Daoy (cell line): Measurements from ENCODE around the gene EIF4E2. TPM values are rescaled to one million over a fixed set of nuclear protein-coding genes. Genes with fewer than 3 reads are reported as not detected.
"Not testable (repeated sequence)": the region's sequence is repeated elsewhere in the genome, so short reads cannot be mapped to it uniquely, and the experiment has no call there.

Experiments
- DNase-seq: peaks from one replicate; pipeline ENCODE4 v3.0.0-alpha.2; 2015; ENCODE audit warnings: low read depth
- total RNA-seq: library from RNA; depleted of rRNA; stranded (reverse); fragments of >200 nt; shearing (Covaris generic); gene quantifications from 2 replicates; pipeline ENCODE4 v1.2.3, GENCODE V29; 2014

EIF4E2 gene
- total RNA-seq, 1 experiment from 2014 or later = 80.5 TPM

DNA sequence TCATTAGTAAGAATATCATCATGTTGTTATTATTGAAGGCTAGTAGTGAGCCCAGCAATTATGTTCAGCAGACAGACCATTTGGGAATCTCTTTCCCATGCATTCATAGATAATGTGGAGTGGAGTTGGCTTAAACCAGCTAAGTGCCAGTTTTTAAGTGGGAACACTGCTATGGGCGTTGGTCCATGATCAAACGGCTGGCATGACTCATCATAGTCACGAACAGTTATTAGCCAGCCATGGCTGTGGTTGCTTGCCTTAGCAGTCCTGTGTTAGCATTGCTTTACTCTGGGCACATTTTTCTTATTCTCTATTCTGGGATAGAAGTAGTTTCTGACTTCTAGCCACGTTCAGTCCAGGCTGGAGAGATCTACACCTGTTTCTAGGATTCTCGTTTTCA, 17.7 kb downstream of the EIF4E2 start:
- peak; percentile 90 for DNase-seq

DNA sequence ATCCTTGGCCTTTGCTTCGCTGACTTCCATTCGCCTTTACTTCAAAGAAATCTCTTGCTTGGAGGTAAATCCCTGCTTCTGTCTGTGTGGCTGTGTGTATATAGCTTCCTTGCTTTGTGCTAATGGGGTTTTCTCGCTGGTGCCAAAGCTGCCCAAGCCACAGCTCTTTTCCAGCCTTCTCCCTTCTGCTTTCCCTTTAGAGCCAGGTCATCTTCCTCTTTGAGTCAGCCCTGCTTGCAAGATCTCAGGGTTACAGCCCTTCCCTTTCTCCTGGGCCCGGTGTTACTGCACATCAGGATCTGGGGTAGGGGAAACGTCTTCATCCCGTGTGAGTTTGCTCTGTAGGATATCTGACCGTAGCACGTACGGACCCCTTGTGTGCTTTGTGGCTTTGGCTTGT, 19.1 kb downstream of the EIF4E2 start:
- no peak for DNase-seq

DNA sequence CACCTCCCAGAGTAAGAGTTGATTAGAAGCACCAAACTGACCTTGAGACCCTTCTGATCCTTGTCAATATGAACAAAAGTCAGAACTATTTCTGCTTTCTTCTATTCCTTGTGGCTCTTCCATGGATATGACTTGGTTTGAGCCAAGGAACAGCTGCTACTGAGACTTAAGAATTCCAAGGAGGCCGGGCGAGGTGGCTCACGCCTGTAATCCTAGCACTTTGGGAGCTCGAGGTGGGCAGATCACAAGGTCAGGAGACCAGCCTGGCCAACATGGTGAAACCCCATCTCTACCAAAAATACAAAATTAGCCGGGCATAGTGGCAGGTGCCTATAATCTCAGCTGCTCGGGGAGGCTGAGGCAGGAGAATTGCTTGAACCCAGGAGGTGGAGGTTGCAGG, 20.0 kb downstream of the EIF4E2 start:
- DNase-seq = not testable (repeated sequence)

DNA sequence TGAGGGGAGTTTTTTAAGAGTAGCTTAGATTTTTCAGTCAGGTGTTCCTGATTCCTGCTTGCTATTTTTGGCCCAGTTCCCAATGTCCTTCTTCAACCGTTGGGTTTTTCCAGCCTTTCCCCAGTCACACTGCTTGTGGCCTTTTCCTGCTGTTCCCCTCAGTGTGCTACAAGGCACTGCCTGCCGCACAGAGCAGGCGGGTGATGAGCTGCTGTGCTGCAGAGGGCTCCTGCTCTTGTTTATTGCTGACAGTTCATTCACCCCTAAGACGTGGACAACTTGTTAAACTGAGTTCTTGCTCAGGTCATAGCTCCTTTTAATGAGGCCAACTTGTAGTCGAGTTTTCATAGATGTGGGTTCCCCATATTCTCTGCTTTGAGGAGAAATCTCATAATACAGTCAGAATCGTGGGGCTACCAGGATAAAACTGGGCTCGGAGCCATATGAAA, 20.6 kb downstream of the EIF4E2 start:
- peak; percentile 48 for DNase-seq

DNA sequence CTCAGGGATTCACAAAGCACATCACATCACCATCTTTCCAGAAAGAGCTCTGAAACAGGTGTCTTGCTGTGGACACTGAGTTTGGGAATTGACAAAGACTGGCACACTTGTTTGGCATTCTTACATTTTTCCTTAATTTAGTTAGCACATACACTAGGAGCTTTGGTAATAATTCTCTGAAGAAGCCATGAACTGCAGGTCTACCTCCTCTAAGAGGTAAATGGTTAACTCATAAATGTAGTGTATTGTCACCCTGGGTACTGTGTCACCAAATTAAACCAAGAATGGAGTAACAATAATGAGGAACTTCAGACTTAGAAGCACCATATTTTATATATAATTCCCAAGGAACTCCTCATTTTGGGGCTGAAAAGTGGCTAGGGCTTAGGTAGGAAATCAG, 22.6 kb downstream of the EIF4E2 start:
- no peak for DNase-seq

DNA sequence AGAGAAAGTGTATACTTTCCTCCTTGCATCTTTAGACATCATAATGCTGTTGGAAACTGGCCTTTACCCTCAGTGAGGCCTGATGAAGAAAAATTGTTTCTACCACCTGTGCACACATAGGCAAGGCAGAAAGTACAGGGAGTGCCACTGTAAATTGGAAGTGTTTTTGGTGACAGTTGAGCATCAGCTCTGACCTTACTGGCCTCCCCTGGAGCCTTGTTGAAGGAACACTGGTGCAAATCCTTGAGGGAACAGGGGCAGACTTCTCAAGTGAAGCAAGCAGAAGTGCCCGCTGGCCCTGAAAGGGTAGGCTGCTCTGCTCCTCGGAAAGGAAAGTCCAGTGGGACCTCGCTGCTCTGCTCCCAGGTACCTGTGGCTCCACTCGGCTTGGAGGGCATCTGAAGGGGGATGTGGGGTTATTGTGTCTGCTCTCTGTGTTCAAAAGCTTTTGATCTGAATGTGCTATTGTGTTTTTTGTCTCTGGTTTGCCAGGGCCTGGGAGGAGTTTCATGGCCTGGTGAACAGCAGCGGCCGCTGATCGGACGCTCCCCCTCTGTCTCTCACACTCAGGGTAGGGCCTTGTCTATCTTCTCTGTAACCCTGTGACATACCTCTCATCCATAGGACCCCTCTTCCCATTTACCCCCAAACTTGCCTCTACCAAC, 23.4 kb downstream of the EIF4E2 start:
- no peak for DNase-seq

DNA sequence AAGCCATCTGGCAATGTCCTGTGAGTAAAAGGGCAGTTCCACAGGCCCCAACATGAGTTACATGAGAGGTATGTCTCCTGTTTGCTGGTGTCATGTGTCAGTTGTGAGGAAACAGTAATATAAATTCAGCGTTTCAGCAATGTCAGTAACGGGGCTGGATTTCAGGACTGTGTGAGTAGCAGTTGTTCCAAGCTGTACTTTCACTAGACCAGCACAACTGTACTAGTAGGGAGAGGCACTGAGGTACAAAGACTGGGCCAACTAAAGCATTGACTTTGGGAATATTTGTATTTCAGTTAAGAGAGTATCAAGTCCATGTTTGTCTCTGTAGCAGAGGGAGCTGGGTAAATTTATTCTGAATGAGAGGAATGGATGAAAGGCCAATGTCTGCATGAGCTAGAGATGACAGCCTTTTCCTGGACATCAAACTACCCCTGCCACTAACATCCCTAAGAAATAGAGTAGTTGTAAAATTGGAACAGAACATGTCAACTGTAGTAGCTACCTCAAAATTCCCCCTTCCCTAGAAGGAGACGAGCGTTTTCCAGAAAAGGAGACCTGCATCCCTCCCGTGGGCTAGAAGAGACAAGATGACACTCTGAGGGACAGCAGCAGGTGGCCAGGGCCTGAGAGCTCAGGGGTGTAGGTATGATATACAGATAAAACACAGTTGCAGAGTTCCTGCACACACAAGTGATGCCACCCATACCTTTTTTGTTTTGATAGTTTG, 24.4 kb downstream of the EIF4E2 start:
- DNase-seq = no peak

DNA sequence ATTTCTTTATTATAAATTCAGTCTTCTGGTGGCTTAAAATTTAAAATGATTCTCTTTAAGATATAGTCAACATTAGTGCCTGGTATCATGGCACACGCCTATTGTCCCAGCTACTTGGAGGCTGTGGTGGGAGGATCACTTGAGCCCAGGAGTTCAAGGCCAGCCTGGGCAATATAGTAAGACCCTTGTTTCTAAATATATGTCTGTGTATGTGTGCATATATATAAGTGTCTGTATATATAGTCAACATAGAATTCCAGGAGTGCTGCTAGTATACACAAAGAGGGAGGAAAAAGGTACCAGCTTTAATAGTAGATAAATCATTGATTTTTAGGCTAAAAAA, 24.9 kb downstream of the EIF4E2 start:
- DNase-seq = no peak

DNA sequence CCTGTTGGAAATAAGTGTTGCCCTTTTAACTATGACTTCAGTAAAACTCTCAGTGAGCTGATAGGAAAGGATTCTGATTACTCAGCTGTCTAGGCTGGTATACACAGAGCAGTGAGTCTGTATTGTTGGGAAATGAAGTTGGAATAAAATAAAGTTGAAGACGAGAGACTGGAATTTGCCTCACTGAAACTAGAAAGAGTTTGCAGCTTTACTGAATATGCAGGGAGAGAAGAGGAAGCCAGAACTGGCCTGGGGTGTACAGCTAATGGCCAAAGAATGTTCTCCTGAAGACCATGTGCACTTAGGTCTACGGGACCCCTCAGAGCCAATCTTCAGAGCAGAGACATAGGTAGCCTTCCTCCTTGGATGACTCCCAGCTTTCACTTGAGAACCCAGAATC, 26.5 kb downstream of the EIF4E2 start:
- DNase-seq = no peak

DNA sequence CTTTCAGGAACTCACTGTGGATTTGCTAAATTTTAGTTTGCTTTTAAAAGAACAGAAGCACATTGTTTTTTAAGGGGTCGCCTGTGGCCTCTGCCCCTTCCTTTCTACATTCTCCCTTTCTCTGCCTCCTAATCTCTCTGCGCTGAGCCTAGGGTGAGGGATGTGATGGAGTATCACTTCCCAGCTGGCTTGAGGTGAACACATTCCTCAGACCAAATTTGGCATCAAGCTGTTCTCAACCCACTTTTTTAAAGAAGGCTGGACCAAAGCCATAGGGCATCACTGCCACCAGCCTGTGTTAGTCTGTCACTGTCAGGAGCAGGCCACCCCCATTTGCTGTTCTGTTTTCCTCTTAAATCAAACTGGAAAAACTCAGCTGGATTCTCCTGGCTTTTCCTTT, 27.4 kb downstream of the EIF4E2 start:
- no peak for DNase-seq

DNA sequence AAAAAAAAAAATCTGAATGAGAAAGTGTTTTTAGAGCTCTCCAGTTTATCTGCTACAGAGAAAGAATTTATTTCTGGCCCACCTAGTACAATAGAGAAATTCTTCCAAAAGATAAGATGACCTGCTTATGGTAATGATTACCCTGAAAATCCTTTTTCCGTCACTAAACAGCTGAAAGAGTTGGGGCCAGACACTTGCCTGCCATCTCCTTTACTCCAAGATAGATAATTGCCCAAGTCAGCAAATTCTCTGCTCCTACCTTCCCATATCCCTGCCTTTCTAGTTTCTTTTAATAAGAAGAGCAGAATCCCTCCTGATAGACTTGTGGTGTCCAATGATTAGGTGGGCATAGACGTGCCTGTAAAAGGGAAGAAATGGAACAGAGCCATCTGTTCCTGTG, 28.1 kb downstream of the EIF4E2 start:
- no peak for DNase-seq

DNA sequence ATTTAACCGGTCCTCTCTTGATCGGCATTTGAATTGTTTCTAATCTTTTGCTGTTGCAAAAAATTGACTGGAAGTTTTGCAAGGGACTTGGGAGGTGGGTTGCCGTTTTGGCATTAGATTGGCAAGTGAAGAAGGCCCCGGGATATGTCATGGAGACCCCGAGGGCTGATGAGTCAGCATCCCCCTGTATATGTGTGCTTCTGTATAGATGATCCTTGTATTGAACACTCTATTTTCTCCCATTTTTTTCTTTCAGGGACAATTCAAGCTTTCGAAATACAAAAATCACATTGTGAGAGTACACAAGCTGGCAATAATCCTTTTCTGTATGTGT, 30.1 kb downstream of the EIF4E2 start:
- no peak for DNase-seq

DNA sequence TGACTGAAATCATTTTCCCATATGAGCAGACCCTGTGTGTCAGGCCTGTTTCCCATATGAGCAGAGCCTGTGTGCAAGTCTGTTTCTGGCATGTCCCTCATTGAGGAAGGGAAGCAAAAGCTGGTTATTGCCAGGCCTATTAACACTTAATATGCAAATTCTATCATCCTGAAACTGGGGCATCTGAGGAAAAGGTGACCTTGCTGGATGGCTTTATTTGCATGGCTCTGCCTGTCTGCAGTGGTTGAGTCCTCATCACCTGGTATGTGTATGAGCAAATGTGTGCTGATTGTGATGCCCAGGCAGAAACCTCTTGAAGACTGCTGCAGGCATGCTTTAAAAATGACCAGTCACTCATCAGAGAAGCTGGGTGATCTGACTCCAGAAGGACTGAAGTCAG, 31.2 kb downstream of the EIF4E2 start:
- DNase-seq = no peak

DNA sequence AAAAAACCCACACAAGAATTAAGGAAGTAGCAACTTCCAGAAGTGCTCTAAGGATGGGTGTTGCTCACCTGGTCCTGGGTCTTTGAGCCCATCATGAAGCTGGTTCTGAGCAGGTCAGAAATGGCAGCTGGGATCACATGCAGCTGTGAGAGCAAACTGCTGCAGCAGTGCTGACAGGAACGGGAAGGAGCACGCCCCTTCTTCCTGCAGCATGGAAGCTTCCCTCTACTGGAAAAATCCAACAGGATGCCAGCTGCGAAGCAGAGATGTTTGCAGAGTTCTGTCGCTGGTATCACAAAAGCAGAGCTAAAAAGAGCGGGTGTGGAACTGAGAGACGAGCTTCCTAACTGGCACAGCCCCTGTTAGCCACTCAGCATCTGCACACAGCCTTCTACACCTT, 33.7 kb downstream of the EIF4E2 start:
- DNase-seq = no peak

DNA sequence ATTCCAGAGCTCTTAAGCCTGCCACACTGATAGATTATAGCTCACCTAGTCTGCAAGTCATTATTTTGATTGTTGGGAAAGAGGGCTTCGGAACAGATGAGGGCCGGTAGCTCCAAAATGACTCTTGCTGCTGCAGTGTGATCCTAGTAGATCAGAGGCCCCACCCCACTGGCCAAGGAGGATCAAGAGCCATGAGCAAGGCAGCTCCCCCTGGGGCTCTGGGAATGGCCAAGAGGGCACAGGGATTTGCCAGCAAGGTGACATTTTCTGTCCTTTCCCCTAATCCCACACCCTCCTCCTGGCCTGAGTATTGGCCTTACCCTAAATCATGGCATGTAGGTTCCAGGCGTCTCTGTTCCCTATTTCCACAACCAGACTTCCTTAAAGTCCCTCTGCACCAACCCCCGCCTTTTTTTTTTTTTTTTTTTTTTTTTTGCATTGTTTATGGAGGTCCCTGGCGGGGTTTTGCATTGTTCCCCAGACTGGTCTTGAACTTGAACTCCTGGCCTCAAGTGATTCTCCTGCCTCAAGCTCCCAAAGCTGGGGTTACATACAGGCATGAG, 36.5 kb downstream of the EIF4E2 start:
- no peak for DNase-seq

DNA sequence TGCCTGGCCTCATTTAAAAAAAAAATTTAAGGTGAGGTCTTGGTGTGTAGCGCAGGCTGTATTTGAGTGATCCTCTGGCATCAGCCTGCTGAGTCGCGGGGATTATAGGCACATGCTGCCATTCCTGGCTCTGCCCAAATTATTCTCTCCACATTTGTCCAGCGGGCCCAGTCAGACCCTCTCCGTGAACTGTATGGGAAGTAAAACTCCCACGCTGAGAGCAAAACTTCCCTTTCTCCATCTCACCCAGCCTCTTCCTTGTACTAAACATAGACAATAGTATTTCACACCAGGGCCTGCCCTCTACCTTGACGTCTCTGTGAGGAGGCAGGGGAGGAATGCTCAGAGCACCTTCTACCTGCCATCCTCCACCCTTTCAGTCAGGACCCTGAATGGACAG, 37.0 kb downstream of the EIF4E2 start:
- no peak for DNase-seq

DNA sequence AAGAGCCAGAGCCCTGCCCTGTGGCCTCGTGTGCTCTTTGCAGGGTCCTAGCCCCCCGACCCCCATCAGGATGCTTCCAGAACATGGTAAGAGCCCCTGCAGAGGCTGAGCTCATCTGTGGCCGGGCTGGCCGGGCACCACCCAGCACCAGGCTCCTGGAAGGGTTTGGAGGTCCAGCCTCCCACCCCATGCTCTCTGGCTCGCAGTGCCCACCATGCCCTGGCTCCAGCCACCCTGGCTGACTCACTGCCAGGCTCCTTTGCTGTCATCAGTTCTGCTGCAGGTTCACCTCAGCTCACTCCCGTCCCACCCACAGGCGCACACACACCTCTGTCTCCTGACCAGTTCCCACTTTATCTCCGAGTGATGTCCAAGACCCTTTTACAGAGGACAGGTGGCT, 37.5 kb downstream of the EIF4E2 start:
- DNase-seq = no peak

DNA sequence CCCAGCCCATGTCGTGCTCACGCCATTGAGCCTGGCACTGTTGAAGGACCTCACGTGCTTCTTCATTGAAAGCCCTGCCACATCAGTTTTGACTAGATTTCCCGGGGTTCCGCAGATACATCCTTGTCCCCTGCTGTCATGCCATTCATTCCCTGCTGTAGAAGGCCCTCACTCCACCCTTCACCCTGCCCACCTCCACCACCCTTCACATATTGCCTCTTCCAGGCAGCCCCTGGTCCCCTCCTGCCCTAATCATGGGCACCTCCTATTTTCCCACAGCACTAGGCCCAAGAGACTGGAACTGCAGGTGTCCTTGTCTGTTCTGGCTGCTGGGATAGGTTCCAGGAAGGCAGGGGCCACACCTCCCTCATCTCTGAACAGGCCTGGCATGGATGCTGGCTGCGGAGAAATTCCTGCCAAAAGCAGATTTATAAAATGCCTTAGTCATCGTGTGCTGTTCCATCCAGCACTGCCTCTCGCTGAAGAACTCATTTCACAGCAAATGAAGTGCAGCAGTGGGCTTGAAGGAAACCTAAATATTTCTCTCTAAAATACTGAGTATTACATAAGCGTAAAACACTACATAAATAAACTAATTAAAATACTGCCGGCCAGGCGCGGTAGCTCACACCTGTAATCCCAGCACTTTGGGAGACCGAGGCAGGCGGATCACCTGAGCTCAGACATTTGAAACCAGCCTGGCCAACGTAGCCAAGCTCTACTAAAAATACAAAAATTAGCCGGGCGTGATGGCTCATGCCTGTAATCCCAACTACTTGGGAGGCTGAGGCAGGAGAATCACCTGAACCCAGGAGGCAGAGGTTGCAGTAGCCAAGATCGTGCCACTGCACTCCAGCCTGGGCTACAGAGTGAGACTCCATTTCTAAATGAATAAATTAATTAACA, 38.4 kb downstream of the EIF4E2 start:
- DNase-seq = peak; percentile 71

DNA sequence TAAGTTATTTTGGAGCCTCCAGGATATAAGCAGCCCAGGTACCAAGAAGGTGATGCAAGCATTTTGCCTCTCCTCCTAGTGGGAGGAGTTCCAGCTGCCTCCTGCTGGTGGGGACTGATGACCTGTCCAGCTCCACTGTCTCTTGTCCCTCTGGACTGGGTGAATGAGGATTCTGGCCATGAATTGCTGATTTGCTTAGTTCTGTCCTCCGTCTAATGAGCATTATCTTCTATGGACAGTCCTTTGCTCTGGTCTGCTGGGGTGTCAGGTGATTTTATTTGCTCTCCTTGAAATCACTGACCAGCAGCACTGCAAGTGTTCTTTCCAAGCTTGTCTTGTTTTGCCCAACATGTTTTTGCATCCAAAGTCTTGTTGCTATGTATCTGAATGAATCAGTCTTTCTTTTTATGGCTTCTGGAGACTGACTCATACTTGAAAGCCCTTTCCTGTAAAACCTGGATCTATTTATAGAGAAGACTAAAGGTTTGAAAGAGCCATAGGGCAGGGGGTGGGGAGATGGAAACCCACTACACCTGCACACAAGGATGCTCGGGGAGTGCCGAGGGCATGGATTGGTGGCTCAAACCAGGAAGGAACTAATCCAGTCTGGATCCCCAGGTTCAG, 42.4 kb downstream of the EIF4E2 start:
- peak; percentile 54 for DNase-seq

DNA sequence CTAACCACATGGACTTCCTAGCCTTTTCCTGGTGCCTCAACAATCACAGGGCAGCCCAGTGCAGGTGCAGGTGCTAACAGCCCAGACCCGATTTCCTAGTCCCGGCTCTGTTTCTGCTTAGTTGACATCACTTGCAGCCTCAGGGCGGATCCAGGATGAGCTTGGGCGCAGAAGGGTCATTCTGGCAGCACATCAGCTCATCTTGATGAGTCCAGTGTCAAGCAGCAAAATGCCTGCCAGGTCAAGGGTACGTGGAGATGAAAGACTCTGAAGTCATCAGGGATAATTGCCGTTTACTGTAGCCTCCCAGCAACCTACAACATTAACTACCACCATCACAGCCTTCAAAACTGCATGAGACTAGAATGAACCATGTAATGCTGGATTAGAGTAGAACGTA, 43.5 kb downstream of the EIF4E2 start:
- no peak for DNase-seq

DNA sequence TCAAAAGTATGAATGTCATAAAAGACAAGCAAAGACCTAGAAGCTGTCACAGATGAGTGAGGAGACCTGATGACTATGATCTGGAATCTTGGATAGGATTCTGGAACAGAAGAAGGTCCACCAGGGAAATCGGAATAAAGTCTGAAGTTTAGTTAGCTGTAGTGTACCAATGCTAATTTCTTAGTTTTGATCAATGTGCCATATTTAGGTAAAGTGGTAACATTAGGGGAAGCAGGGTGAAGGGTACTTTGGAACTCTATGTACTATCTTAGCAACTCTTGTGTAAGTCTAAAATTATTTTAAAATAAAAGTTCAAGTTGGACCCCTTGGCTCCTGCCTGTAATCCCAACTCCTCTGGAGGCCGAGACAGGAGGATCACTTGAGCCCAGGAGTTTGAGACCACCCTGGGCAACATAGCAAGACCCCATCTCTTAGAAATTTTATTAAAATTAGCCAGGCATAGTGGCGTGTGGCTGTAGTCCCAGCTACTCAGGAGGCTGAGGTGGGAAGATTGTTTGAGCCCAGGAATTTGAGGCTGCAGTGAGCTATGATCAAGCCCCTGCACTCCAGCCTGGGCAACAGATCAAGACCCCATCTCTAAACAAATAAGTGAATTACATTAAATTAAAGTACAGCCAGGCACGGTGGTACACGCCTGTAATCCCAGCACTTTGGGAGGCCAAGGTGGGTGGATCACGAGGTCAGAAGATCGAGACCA, 47.0 kb downstream of the EIF4E2 start:
- DNase-seq = no peak
